ENCODE measurements around the gene PTER.

PTER gene

GRCh38 chr10:16521311-16522016, 84.7 kb downstream of the PTER start, which contains the start of gene C1QL3:
Gene C1QL3, minus strand, starts transcription at chr10:16521879. Its CDS starts 814 bp downstream, at chr10:16521065.
- Histone ChIP-seq H3K4me3 (ENCODE audit: low read depth, low read length) (peak within 1 kb of the TSS; percentile 37), H3K27ac (no peak within 1 kb of the TSS), H3K36me3 (replicated peaks) (no peaks in the 10 kb centered on the region), H3K27me3 (replicated peaks) (peaks cover 35% of the 10 kb centered on the region)
- DNase-seq = no peak
- in situ Hi-C loops (cut with HindIII; ENCODE audit: low pct_ligation_motif_present, low sequenced_read_pairs) = no loop called here
- no peak for TF ChIP-seq CTCF (IDR thresholded peaks at IDR 0.05; ENCODE audit: low read depth, low read length, missing control alignments)

GRCh38 chr10:16527452-16527851, 90.6 kb downstream of the PTER start:
- Histone ChIP-seq H3K27ac (no peak overlapping the region), H3K36me3 (replicated peaks) (no peaks in the 10 kb centered on the region), H3K27me3 (replicated peaks) (peaks cover 7% of the 10 kb centered on the region), H3K4me3 (ENCODE audit: low read depth, low read length) (no peak overlapping the region)
- no peak for TF ChIP-seq CTCF (IDR thresholded peaks at IDR 0.05; ENCODE audit: low read depth, low read length, missing control alignments)
- in situ Hi-C loops (cut with HindIII; ENCODE audit: low pct_ligation_motif_present, low sequenced_read_pairs) = no loop called here
- DNase-seq = no peak

GRCh38 chr10:16529853-16530252, 93.0 kb downstream of the PTER start:
- Histone ChIP-seq H3K4me3 (ENCODE audit: low read depth, low read length) (no peak overlapping the region), H3K27ac (no peak overlapping the region), H3K36me3 (replicated peaks) (no peaks in the 10 kb centered on the region), H3K27me3 (replicated peaks) (peaks cover 3% of the 10 kb centered on the region)
- in situ Hi-C loops (cut with HindIII; ENCODE audit: low pct_ligation_motif_present, low sequenced_read_pairs) = no loop called here
- TF ChIP-seq CTCF (IDR thresholded peaks at IDR 0.05; ENCODE audit: low read depth, low read length, missing control alignments) = no peak
- no peak for DNase-seq

GRCh38 chr10:16536155-16536554, 99.3 kb downstream of the PTER start:
- no peak overlapping the region for H3K27ac ChIP-seq
- DNase-seq = no peak
- in situ Hi-C loops (cut with HindIII; ENCODE audit: low pct_ligation_motif_present, low sequenced_read_pairs) = no loop called here
- H3K36me3 ChIP-seq (replicated peaks) = no peaks in the 10 kb centered on the region
- TF ChIP-seq CTCF (IDR thresholded peaks at IDR 0.05; ENCODE audit: low read depth, low read length, missing control alignments) = no peak
- H3K27me3 ChIP-seq (replicated peaks) = no peaks in the 10 kb centered on the region
- H3K4me3 ChIP-seq (ENCODE audit: low read depth, low read length) = no peak overlapping the region

- H3K36me3 ChIP-seq (replicated peaks) = no peaks in the 10 kb centered on the region
- no peak for TF ChIP-seq CTCF (IDR thresholded peaks at IDR 0.05; ENCODE audit: low read depth, low read length, missing control alignments)
- H3K27ac ChIP-seq = no peak overlapping the region
- H3K4me3 ChIP-seq (ENCODE audit: low read depth, low read length) = no peak overlapping the region
- DNase-seq = no peak
- no peaks in the 10 kb centered on the region for H3K27me3 ChIP-seq (replicated peaks)
- in situ Hi-C loops (cut with HindIII; ENCODE audit: low pct_ligation_motif_present, low sequenced_read_pairs) = no loop called here
These were observed 107.3 kb downstream of the PTER start for GRCh38 chr10:16544099-16544498.

- Histone ChIP-seq H3K27me3 (replicated peaks) (no peaks in the 10 kb centered on the region), H3K36me3 (replicated peaks) (no peaks in the 10 kb centered on the region), H3K4me3 (ENCODE audit: low read depth, low read length) (no peak overlapping the region), H3K27ac (no peak overlapping the region)
- no peak for DNase-seq
- TF ChIP-seq CTCF (IDR thresholded peaks at IDR 0.05; ENCODE audit: low read depth, low read length, missing control alignments) = no peak
- in situ Hi-C loops (cut with HindIII; ENCODE audit: low pct_ligation_motif_present, low sequenced_read_pairs) = no loop called here
These were observed 107.8 kb downstream of the PTER start for GRCh38 chr10:16544591-16544990.

Data from brain microvascular endothelial cell (primary cell).